ENCODE data around the gene ZNF547.

Gene ZNF547

GRCh38 chr19:57376151-57376550, 12.8 kb downstream of the ZNF547 start:
- no peak for DNase-seq

- no peak for DNase-seq
These were observed 14.3 kb downstream of the ZNF547 start for GRCh38 chr19:57377498-57378146.

- no peak for DNase-seq
These were observed 17.6 kb downstream of the ZNF547 start for GRCh38 chr19:57380923-57381322.

- no peak for DNase-seq
These were observed 19.6 kb downstream of the ZNF547 start for GRCh38 chr19:57382806-57383488.

DNA sequence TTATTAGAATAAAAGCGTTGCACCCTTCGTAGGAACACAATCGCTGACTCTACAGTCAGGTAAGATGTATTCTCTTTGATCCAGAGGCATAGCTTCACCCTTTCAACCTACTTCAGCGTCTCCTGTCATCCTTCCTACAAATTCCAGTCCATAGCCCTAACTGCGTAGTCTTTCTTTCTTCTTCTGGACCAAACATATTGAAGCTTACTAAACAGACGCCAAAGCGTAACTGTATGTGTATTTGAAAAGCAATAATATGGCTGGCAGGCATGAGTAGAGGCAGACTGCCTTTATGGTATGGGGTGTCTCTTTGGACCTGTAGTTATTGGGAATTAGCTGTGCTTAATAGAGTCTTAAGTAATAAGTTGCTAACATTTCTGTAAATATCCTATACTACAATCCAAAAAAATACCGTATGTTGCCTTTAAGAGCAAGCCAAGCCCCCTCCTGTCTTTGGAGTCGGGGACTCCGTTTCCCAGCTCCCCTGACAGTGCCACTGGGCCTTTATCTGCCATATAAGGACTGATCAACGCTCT, 25.9 kb downstream of the ZNF547 start:
- no peak for DNase-seq

GRCh38 chr19:57389730-57390598, 26.6 kb downstream of the ZNF547 start, which contains the start of gene ZNF548:
TSS of gene ZNF548 (plus strand) at chr19:57389854. CDS start at chr19:57390100, 246 bp downstream.
- peak; percentile 96 for DNase-seq

DNA sequence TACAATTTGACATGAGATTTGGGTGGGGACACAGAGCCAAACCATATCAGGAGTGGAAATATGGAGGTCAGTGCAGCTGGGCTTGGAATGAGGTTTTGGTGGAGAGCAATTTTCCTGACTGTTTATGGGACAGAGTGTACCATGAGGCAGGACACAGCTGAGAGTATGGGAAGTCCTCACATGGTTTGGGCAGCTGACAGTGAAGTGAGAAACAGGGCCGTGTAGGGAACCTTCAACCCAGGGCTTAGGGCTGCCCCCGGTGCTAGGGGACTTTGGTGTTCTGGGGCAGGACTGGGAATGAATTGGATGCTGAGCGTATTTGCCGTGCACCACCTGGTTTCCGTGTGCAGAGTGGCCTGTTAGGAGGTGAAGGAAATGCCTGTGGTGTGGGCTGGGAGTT, 32.4 kb downstream of the ZNF547 start:
- no peak for DNase-seq

DNA sequence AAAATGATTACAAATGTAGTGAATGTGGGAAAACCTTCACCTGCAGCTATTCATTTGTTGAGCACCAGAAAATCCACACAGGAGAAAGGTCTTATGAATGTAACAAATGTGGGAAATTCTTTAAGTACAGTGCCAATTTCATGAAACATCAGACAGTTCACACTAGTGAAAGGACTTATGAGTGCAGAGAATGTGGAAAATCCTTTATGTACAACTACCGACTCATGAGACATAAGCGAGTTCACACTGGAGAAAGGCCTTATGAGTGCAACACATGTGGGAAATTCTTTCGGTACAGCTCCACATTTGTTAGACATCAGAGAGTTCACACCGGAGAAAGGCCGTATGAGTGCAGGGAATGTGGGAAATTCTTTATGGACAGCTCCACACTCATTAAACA, 35.5 kb downstream of the ZNF547 start:
- no peak for DNase-seq

- DNase-seq: no peak
These were observed 40.6 kb downstream of the ZNF547 start for GRCh38 chr19:57403737-57404563.

- peak; percentile 59 for DNase-seq
These were observed 43.3 kb downstream of the ZNF547 start for GRCh38 chr19:57406516-57407123.

GRCh38 chr19:57410877-57411671, 47.7 kb downstream of the ZNF547 start, which contains the start of gene ZNF17:
TSS of gene ZNF17 (plus strand) at chr19:57411161. CDS start at chr19:57413616, 2,455 bp downstream.
- DNase-seq: peak; percentile 87

DNA sequence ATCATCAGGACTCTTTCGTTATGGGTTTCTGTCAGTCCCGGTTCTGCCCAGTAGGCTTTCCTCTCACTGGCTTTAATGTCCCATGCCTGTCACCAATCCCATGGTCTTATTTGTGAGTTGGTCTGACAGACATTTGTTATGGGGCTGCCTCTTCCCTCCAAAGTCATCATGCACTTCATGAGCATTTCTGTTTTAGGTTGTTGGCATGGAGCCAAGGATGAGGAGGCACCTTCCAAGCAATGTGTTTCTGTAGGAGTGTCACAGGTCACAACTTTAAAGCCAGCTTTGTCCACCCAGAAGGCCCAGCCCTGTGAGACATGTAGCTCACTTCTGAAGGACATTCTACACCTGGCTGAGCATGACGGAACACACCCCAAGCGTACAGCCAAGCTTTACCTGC, 56.1 kb downstream of the ZNF547 start:
- no peak for DNase-seq

- no peak for DNase-seq
These were observed 57.7 kb downstream of the ZNF547 start for GRCh38 chr19:57421037-57421436.

All from activated CD4-positive, alpha-beta T cell treated with anti-CD3 and anti-CD28 coated beads for 1 hour (primary cell).